PC-3 (cell line): ENCODE results near the gene REEP1. TPM values are rescaled to one million over a fixed set of nuclear protein-coding genes. Genes with fewer than 3 reads are reported as not detected.

Source experiments
- ATAC-seq: fragments of 200-7000 bp; cut with Tn5 transposase; 2 replicates; pipeline ENCODE4 v1.9.1; 2020; ENCODE audit warnings: mild to moderate bottlenecking, moderate library complexity
- BruUV-seq: library from RNA; stranded (reverse); fragments of 400-500 nt; replicated peaks from 2 replicates; lab custom pipeline; 2021; lab: Mats Ljungman, UMichigan
- CTCF ChIA-PET: fragments of 300-600 bp; sonication (Branson Sonifier 250); formaldehyde crosslinking; loops from one replicate; lab custom pipeline; 2022; ENCODE audit warnings: antibody characterized with exemption; lab: Charles Lee
- POLR2A ChIA-PET: fragments of 300-600 bp; sonication (Branson Sonifier 250); formaldehyde crosslinking; loops from one replicate; lab custom pipeline; 2022; ENCODE audit warnings: antibody characterized with exemption; ENCODE audit not compliant: unreplicated experiment; lab: Charles Lee
- DNase-seq: peaks from one replicate; pipeline ENCODE4 v3.0.0-alpha.2; 2015
- H2AFZ ChIP-seq: fragments of 300-600 bp; sonication (generic); 2 replicates; pipeline ENCODE4 v1.6.0; 2016; ENCODE audit warnings: antibody characterized with exemption, low read length
- H3F3A ChIP-seq: fragments of 300-600 bp; sonication (generic); one replicate; pipeline ENCODE4 v1.6.0; 2017; ENCODE audit warnings: antibody characterized with exemption, low read length, control low read depth, mild to moderate bottlenecking; ENCODE audit not compliant: unreplicated experiment
- H3K27ac ChIP-seq: fragments of 300-600 bp; sonication (generic); 2 replicates; pipeline ENCODE4 v1.5.1; 2016; ENCODE audit warnings: mild to moderate bottlenecking, low read length
- H3K27me3 ChIP-seq: fragments of 300-600 bp; sonication (generic); 2 replicates; pipeline ENCODE4 v1.6.1; 2016; ENCODE audit warnings: low read length, mixed read lengths
- H3K36me3 ChIP-seq: fragments of 300-600 bp; sonication (generic); 2 replicates; pipeline ENCODE4 v1.6.1; 2016; ENCODE audit warnings: low read depth, mixed run types, low read length, mixed read lengths
- H3K4me1 ChIP-seq: fragments of 300-600 bp; sonication (generic); 2 replicates; pipeline ENCODE4 v1.5.1; 2016; ENCODE audit warnings: low read length; ENCODE audit not compliant: insufficient read depth
- H3K4me2 ChIP-seq: fragments of 300-600 bp; sonication (generic); 2 replicates; pipeline ENCODE4 v1.6.0; 2016; ENCODE audit warnings: low read length
- H3K4me3 ChIP-seq: fragments of 300-600 bp; sonication (generic); 2 replicates; pipeline ENCODE4 v1.5.1; 2016; ENCODE audit warnings: mild to moderate bottlenecking, low read length, mixed read lengths
- H3K79me2 ChIP-seq: fragments of 300-600 bp; sonication (generic); 2 replicates; pipeline ENCODE4 v1.6.1; 2017; ENCODE audit warnings: low read length, mixed read lengths
- H3K9ac ChIP-seq: fragments of 300-600 bp; sonication (generic); 2 replicates; pipeline ENCODE4 v1.6.0; 2016; ENCODE audit warnings: mild to moderate bottlenecking, low read length
- H3K9me2 ChIP-seq: fragments of 300-600 bp; sonication (generic); replicated peaks from 2 replicates; pipeline ENCODE4 v1.6.1; 2016; ENCODE audit warnings: mixed run types, low read length, mixed read lengths
- H3K9me3 ChIP-seq: fragments of 300-600 bp; sonication (generic); 2 replicates; pipeline ENCODE4 v1.6.1; 2016; ENCODE audit warnings: low read length, mixed read lengths
- H4K20me1 ChIP-seq: fragments of 300-600 bp; sonication (generic); 2 replicates; pipeline ENCODE4 v1.6.1; 2016; ENCODE audit warnings: low read length, mixed read lengths
- EZH2 ChIP-seq: fragments of 300-600 bp; sonication (generic); IDR thresholded peaks from one replicate; pipeline ENCODE4 v1.6.1; 2017; ENCODE audit warnings: antibody characterized with exemption, mild to moderate bottlenecking, low read length; ENCODE audit not compliant: unreplicated experiment
- EZH2phosphoT487 ChIP-seq: fragments of 300-600 bp; sonication (generic); IDR thresholded peaks from 2 replicates; pipeline ENCODE4 v1.6.1; 2018; ENCODE audit warnings: mild to moderate bottlenecking, antibody characterized with exemption, low read length, borderline replicate concordance
- intact Hi-C: fragments of 100-400 bp; cut with micrococcal nuclease; formaldehyde crosslinking; loops from 2 replicates; pipeline ENCODE4 v1.9.0; 2023
- total RNA-seq: library from RNA; depleted of rRNA; stranded (reverse); fragments of >200 nt; gene quantifications from 2 replicates; pipeline ENCODE4 v1.2.3, GENCODE V29; 2014
- TF ChIP-seq, protein P1 (sequence below): fragments of 300-600 bp; sonication (generic); conservative IDR thresholded peaks from 2 replicates; pipeline ENCODE4 v1.5.1; 2017; ENCODE audit warnings: antibody characterized with exemption, low read depth, mild to moderate bottlenecking, low read length

REEP1 gene
- total RNA-seq, 1 experiment from 2014 or later: not detected

DNA sequence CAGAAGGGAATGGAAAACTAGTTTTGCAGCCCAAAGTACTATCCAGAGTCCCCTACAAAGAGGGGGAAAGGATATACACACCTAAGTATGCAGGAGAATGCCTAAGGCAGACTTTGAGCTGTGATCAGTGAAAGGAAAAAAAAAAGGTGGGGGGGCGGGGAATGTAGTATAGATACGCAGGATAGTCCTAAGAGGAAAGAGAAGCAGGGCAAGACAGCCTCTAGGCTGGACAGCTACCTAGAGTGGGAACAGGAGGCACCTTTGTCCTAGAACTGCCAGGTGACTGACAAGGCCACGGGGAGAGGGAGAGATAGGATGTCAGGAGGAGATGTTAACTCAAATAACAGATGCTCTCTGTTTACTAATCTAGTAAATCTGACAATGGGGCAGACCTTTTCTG, 6.0 kb downstream of the REEP1 start:
- H3K4me3 ChIP-seq: no peak overlapping the region
- ATAC-seq (no peak), DNase-seq (no peak)
- no peaks in the 10 kb centered on the region for H3K9me3 ChIP-seq
- intact Hi-C loops: no loop called here
- no peak overlapping the region for H3K27ac ChIP-seq
- no peaks in the 10 kb centered on the region for H3K9me2 ChIP-seq
- peaks cover 79% of the 10 kb centered on the region for H3K27me3 ChIP-seq
- H3F3A ChIP-seq: no peaks in the 10 kb centered on the region
- no peak overlapping the region for H2AFZ ChIP-seq
- H3K36me3 ChIP-seq: no peaks in the 10 kb centered on the region
- H3K4me2 ChIP-seq: no peak overlapping the region
- CTCF ChIA-PET: no interaction called here
- no peaks in the 10 kb centered on the region for H4K20me1 ChIP-seq
- BruUV-seq: no TSS peak
- no peak for TF ChIP-seq EZH2phosphoT487
- POLR2A ChIA-PET: no interaction called here
- H3K4me1 ChIP-seq: 0 out of 2 replicates have a peak, but pooled peaks cover under 1% of the 10 kb centered on the region
- no peak overlapping the region for H3K9ac ChIP-seq
- no peaks in the 10 kb centered on the region for H3K79me2 ChIP-seq

DNA sequence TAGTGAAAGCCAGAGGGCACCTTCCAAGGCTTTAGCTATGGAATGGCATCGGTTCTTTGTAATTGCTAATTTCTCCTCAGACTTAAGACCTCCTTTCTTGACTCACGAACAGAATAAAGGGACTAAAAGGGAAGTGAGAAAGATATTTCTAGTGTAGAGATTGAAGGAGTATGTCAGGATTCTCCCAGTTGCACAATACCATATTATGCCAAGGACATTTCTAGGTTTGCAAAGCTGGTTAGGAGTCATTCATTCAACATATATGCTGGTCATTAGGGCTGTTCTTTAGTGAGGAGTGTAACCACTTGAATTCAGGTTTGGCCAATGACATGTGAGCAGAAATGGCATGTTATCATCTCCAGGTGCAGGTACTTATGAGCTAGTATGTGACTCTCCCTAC, 7.4 kb downstream of the REEP1 start:
- Histone ChIP-seq H3K9ac (no peak overlapping the region), H3K4me1 (no peaks in the 10 kb centered on the region), H2AFZ (no peak overlapping the region), H3K4me2 (no peak overlapping the region), H3F3A (no peaks in the 10 kb centered on the region), H3K9me2 (no peaks in the 10 kb centered on the region), H4K20me1 (no peaks in the 10 kb centered on the region), H3K36me3 (no peaks in the 10 kb centered on the region), H3K79me2 (no peaks in the 10 kb centered on the region), H3K27me3 (peaks cover 76% of the 10 kb centered on the region), H3K27ac (no peak overlapping the region), H3K9me3 (no peaks in the 10 kb centered on the region), H3K4me3 (no peak overlapping the region)
- BruUV-seq: no TSS peak
- CTCF ChIA-PET: no interaction called here
- TF ChIP-seq EZH2 (no peak), EZH2phosphoT487 (no peak)
- TF ChIP-seq, protein P1, sequence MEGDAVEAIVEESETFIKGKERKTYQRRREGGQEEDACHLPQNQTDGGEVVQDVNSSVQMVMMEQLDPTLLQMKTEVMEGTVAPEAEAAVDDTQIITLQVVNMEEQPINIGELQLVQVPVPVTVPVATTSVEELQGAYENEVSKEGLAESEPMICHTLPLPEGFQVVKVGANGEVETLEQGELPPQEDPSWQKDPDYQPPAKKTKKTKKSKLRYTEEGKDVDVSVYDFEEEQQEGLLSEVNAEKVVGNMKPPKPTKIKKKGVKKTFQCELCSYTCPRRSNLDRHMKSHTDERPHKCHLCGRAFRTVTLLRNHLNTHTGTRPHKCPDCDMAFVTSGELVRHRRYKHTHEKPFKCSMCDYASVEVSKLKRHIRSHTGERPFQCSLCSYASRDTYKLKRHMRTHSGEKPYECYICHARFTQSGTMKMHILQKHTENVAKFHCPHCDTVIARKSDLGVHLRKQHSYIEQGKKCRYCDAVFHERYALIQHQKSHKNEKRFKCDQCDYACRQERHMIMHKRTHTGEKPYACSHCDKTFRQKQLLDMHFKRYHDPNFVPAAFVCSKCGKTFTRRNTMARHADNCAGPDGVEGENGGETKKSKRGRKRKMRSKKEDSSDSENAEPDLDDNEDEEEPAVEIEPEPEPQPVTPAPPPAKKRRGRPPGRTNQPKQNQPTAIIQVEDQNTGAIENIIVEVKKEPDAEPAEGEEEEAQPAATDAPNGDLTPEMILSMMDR: no peak
- POLR2A ChIA-PET: interaction anchor here (0.6 kb wide), 1 partner anchor 134 kb away, joined by 4 read pairs; no protein-coding TSS in a partner anchor
- DNase-seq (no peak), ATAC-seq (no peak)
- intact Hi-C loops: no loop called here

DNA sequence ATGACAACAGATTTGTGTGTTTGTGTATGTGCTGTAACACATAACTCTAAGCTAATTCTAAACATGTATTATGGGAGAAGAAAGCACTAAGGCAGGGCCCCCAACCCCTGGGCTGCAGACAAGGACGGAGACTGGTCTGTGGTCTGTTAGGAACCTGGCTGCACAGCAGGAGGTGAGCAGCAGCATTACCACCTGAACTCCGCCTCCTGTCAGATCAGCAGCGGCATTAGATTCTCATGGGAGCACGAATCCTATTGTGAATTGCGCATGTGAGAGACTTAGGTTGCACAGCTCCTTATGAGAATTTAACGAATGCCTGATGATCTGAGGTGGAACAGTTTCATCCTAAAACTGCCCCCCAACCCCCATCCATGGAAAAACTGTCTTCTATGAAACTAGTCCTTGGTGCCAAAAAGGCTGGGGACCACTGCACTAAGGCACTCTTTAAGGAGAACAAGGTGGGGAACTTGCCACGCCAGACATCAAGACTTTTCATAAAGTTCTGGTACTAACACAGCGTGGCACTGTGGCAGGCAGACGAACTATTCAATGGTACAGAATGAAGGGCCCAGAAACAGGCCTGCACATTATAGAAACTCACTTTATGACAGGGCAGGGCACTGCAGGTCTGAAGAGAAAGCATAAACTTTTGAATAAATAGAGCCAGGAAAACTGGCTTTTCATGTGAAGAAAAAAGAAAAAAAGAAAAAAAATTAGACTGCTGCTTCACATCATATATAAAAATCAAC, 14.0 kb downstream of the REEP1 start:
- Histone ChIP-seq H3K9me2 (no peaks in the 10 kb centered on the region), H3F3A (no peaks in the 10 kb centered on the region), H3K4me2 (no peak overlapping the region), H3K4me1 (no peaks in the 10 kb centered on the region), H4K20me1 (no peaks in the 10 kb centered on the region), H2AFZ (no peak overlapping the region), H3K4me3 (no peak overlapping the region), H3K79me2 (no peaks in the 10 kb centered on the region), H3K9me3 (no peaks in the 10 kb centered on the region), H3K27ac (no peak overlapping the region), H3K27me3 (peaks cover 49% of the 10 kb centered on the region), H3K9ac (no peak overlapping the region), H3K36me3 (no peaks in the 10 kb centered on the region)
- ChIA-PET POLR2A (no interaction called here), CTCF (no interaction called here)
- intact Hi-C loops: no loop called here
- DNase-seq (no peak), ATAC-seq (no peak)
- no peak for TF ChIP-seq EZH2
- TF ChIP-seq EZH2phosphoT487: no peak
- TF ChIP-seq, protein P1: no peak
- BruUV-seq: no TSS peak
